GM12878 (cell line): ENCODE data around the gene LGALS13. TPM values are rescaled to one million over a fixed set of nuclear protein-coding genes. Genes with fewer than 3 reads are reported as not detected.

Experiments used
- ATAC-seq: fragments of 200-7000 bp; cut with Tn5 transposase; 3 replicates; pipeline ENCODE4 v1.9.1; 2020; ENCODE audit warnings: mild to moderate bottlenecking, moderate library complexity
- BruUV-seq: library from RNA; stranded (reverse); fragments of 400-500 nt; replicated peaks from 2 replicates; lab custom pipeline; 2021; lab: Mats Ljungman, UMichigan
- CTCF ChIA-PET: fragments of 300-600 bp; sonication (Branson Sonifier 250); formaldehyde crosslinking; extraction: SDS; loops from one replicate; lab custom pipeline; 2021; ENCODE audit warnings: inconsistent platforms; lab: Yijun Ruan, JAX
- POLR2A ChIA-PET: fragments of 350-600 bp; formaldehyde crosslinking; extraction: SDS; loops from one replicate; lab custom pipeline; 2021; ENCODE audit warnings: inconsistent platforms; lab: Charles Lee
- RAD21 ChIA-PET: fragments of 300-600 bp; sonication (Branson Sonifier 250); formaldehyde crosslinking; loops from one replicate; lab custom pipeline; 2023; ENCODE audit warnings: antibody characterized with exemption; ENCODE audit not compliant: unreplicated experiment; lab: Charles Lee
- SMC1A ChIA-PET: fragments of 300-600 bp; sonication (Branson Sonifier 250); formaldehyde crosslinking; loops from one replicate; lab custom pipeline; 2023; ENCODE audit not compliant: unreplicated experiment, uncharacterized antibody; lab: Charles Lee
- DNase-seq: peaks from one replicate; pipeline ENCODE4 v3.0.0-alpha.2; 2011; ENCODE audit warnings: low read depth, low spot score
- FAIRE-seq: peaks from 3 replicates; lab custom pipeline; 2011; peaks lifted over from hg19 to GRCh38; lab: Jason Lieb, UNC
- H2AFZ ChIP-seq: 2 replicates; pipeline ENCODE4 v1.6.0; 2011; ENCODE audit warnings: low read depth, low read length, control low read depth; ENCODE audit not compliant: control insufficient read depth
- H3K27ac ChIP-seq: 2 replicates; pipeline ENCODE4 v1.5.1; 2011; ENCODE audit warnings: control low read depth; ENCODE audit not compliant: control insufficient read depth, insufficient read depth
- H3K27me3 ChIP-seq, 2 experiments: replicated peaks in 1 of 2; 2 replicates each; pipeline versions ENCODE4 v1.6.0 to v1.6.1; 2011; ENCODE audit warnings: low read length in 1 of 2; ENCODE audit not compliant: control insufficient read depth in 2 of 2, insufficient read depth in 2 of 2
- H3K36me3 ChIP-seq, 2 experiments: 2 replicates each; pipeline ENCODE4 v1.5.1; 2011; ENCODE audit warnings: low read length in 1 of 2; ENCODE audit not compliant: control insufficient read depth in 2 of 2, insufficient read depth in 2 of 2
- H3K4me1 ChIP-seq: 2 replicates; pipeline ENCODE4 v1.6.1; 2011; ENCODE audit warnings: mild to moderate bottlenecking, low read length, moderate library complexity, mixed read lengths; ENCODE audit not compliant: control insufficient read depth, insufficient read depth
- H3K4me2 ChIP-seq: 2 replicates; pipeline ENCODE4 v1.6.0; 2011; ENCODE audit warnings: control low read depth; ENCODE audit not compliant: control insufficient read depth, insufficient read depth
- H3K4me3 ChIP-seq: fragments of 200-600 bp; sonication (generic); 2 replicates; pipeline ENCODE4 v1.5.1; 2016
- H3K79me2 ChIP-seq: 2 replicates; pipeline ENCODE4 v1.6.0; 2011; ENCODE audit warnings: low read length; ENCODE audit not compliant: control insufficient read depth, insufficient read depth
- H3K9ac ChIP-seq: 2 replicates; pipeline ENCODE4 v1.8.0; 2011; ENCODE audit warnings: low read length, control low read depth, mixed read lengths; ENCODE audit not compliant: control insufficient read depth, insufficient read depth
- H3K9me3 ChIP-seq: replicated peaks from 3 replicates; pipeline ENCODE4 v1.5.1; 2011; ENCODE audit warnings: mild to moderate bottlenecking, low read length; ENCODE audit not compliant: control insufficient read depth, insufficient read depth
- H4K20me1 ChIP-seq: 2 replicates; pipeline ENCODE4 v1.6.0; 2011; ENCODE audit not compliant: control insufficient read depth, insufficient read depth
- ATF2 ChIP-seq: IDR thresholded peaks from 2 replicates; pipeline ENCODE4 v1.6.1; 2012; ENCODE audit warnings: low read length, inconsistent platforms
- BRCA1 ChIP-seq: IDR thresholded peaks from 2 replicates; pipeline ENCODE4 v1.6.1; 2011; ENCODE audit warnings: low read depth, low read length, improper control_type of control experiment
- EP300 ChIP-seq, 2 experiments: fragments of 150-350 bp in 1 of 2; IDR thresholded peaks; 2 replicates each; pipeline ENCODE4 v1.6.1; 2011 to 2012; ENCODE audit warnings: low read depth in 2 of 2, low read length in 2 of 2, borderline replicate concordance in 1 of 2, improper control_type of control experiment in 1 of 2, inconsistent platforms in 1 of 2; ENCODE audit not compliant: control insufficient read depth in 1 of 2
- WGBS: methylation state at CpG from one replicate; pipeline ENCODE4 v1.1.6; 2016; ENCODE audit warnings: low lambda C conversion rate; ENCODE audit not compliant: insufficient replicate concordance, insufficient coverage; ENCODE audit errors: missing lambda C conversion rate; 5-methylcytosine and 5-hydroxymethylcytosine counted together
- in situ Hi-C: fragments of 300-500 bp; cut with MboI; formaldehyde crosslinking; loops from 9 replicates; pipeline ENCODE4 v1.14.3; 2018; ENCODE audit warnings: mixed read lengths
- intact Hi-C: fragments of 100-400 bp; cut with micrococcal nuclease; formaldehyde crosslinking; loops from one replicate; pipeline ENCODE4 v1.14.2; 2022; ENCODE audit not compliant: unreplicated experiment
- polyA plus RNA-seq, 11 experiments: library from polyadenylated mRNA; depleted of rRNA in 4 of 11; unstranded in 6 of 11; stranded (reverse) in 5 of 11; fragments of >200 nt; fragmentation: Nextera tagmentation in 4 of 11; fragmentation: Illumina TruSeq in 1 of 11; extraction: Ambion mirVana in 4 of 11; extraction: Trizol in 1 of 11; gene quantifications; 1 replicate in 1 of 11; 2 replicates in 10 of 11; pipeline versions ENCODE4 v1.2.1 to v1.2.3, GENCODE V29; 2011 to 2016; ENCODE audit warnings: inconsistent platforms in 2 of 11, missing spikeins in 2 of 11, low read depth in 1 of 11
- total RNA-seq, 4 experiments: library from RNA; depleted of rRNA in 3 of 4; stranded (reverse); fragments of >200 nt in 3 of 4; fragmentation: Illumina TruSeq in 1 of 4; extraction: Trizol in 1 of 4; gene quantifications; 2 replicates each; pipeline versions ENCODE4 v1.2.1 to v1.2.3, GENCODE V29; 2013 to 2021

The LGALS13 gene
- total and polyA plus RNA-seq, 10 of the 15 experiments (the other 5 are each of a cell fraction or from before 2014, with no cell fraction given) = not detected

GRCh38 chr19:39568604-39569003 lies 33.7 kb upstream of the LGALS13 start:
- H3K4me1 ChIP-seq = no peaks in the 10 kb centered on the region
- H4K20me1 ChIP-seq = no peaks in the 10 kb centered on the region
- ChIA-PET SMC1A (no interaction called here), CTCF (no interaction called here), RAD21 (no interaction called here), POLR2A (no interaction called here)
- no TSS peak for BruUV-seq
- H3K4me2 ChIP-seq = no peak overlapping the region
- no peak for DNase-seq
- no peaks in the 10 kb centered on the region for H3K79me2 ChIP-seq
- no peak overlapping the region for H3K4me3 ChIP-seq
- TF ChIP-seq BRCA1 = no peak
- intact Hi-C loops (no loop called here), in situ Hi-C loops (no loop called here)
- no peak for FAIRE-seq
- ATAC-seq = no peak
- no peaks in the 10 kb centered on the region for H3K9me3 ChIP-seq
- H3K27ac ChIP-seq = no peak overlapping the region
- no peaks in the 10 kb centered on the region for H3K36me3 ChIP-seq
- H3K9ac ChIP-seq = no peak overlapping the region
- H3K27me3 ChIP-seq = no peaks in the 10 kb centered on the region
- 21% methylated on average over 3 of the region's 3 CpGs for WGBS
- H2AFZ ChIP-seq = no peak overlapping the region

- Histone ChIP-seq H3K36me3 (no peaks in the 10 kb centered on the region), H3K4me3 (no peak overlapping the region), H3K27ac (peak overlapping the region; percentile 48), H3K4me1 (peaks cover 13% of the 10 kb centered on the region), H4K20me1 (no peaks in the 10 kb centered on the region), H3K79me2 (no peaks in the 10 kb centered on the region), H3K9me3 (no peaks in the 10 kb centered on the region), H3K4me2 (no peak overlapping the region), H3K9ac (no peak overlapping the region), H3K27me3 (no peaks in the 10 kb centered on the region), H2AFZ (no peak overlapping the region)
- SMC1A ChIA-PET = no interaction called here
- no peak for TF ChIP-seq EP300 (IDR thresholded peaks at IDR 0.05; ENCODE audit: borderline replicate concordance in 1 of 2, control insufficient read depth in 1 of 2, low read depth in 2 of 2, low read length in 2 of 2)
- 0 out of 2 replicates have a peak, but pooled peaks have one; percentile 8 for TF ChIP-seq ATF2
- intact Hi-C loops = no loop called here
- no TSS peak for BruUV-seq
- FAIRE-seq (no peak), DNase-seq (no peak), ATAC-seq (no peak)
- RAD21 ChIA-PET = no interaction called here
- WGBS = 2% methylated on average over 4 of the region's 4 CpGs
- POLR2A ChIA-PET = no interaction called here
- in situ Hi-C loops = no loop called here
- CTCF ChIA-PET = no interaction called here
Measured at GRCh38 chr19:39582442-39582841, 19.9 kb upstream of the LGALS13 start.
